Uterus (tissue), 4 donors: ENCODE results near the gene TMEM119. TPM values are rescaled to one million over a fixed set of nuclear protein-coding genes. Genes with fewer than 3 reads are reported as not detected.
"Not testable (repeated sequence)": the region's sequence is repeated elsewhere in the genome, so short reads cannot be mapped to it uniquely, and the experiment has no call there.

Source experiments
- DNase-seq, 2 donors: peaks; one replicate each; pipeline ENCODE4 v3.0.0-alpha.2; 2019 to 2020
- H3K27ac ChIP-seq, 2 donors: fragments of 200-600 bp; sonication (generic); 1 replicate in 1 of 2; 2 replicates in 1 of 2; pipeline ENCODE4 v1.5.1; 2016 to 2018
- H3K27me3 ChIP-seq, 2 donors: fragments of 200-600 bp; sonication (generic); one replicate each; pipeline ENCODE4 v1.5.1; 2018 to 2019; ENCODE audit warnings: control low read depth in 1 of 2
- H3K36me3 ChIP-seq, 2 donors: fragments of 200-600 bp; sonication (generic); one replicate each; pipeline ENCODE4 v1.5.1; 2019; ENCODE audit warnings: control low read depth in 1 of 2
- H3K4me1 ChIP-seq, 2 donors: fragments of 200-600 bp; sonication (generic); one replicate each; pipeline ENCODE4 v1.5.1; 2018 to 2019; ENCODE audit warnings: control low read depth in 1 of 2
- H3K4me3 ChIP-seq, 2 donors: fragments of 200-600 bp; sonication (generic); 1 replicate in 1 of 2; 2 replicates in 1 of 2; pipeline ENCODE4 v1.5.1; 2018 to 2019; ENCODE audit warnings: mild to moderate bottlenecking in 1 of 2
- H3K9me3 ChIP-seq, 2 donors: fragments of 200-600 bp; sonication (generic); one replicate each; pipeline ENCODE4 v1.5.1; 2019; ENCODE audit warnings: control low read depth in 1 of 2
- CTCF ChIP-seq, 4 experiments: fragments of 200-600 bp in 2 of 4; fragments of 450-650 bp in 2 of 4; sonication (generic) in 2 of 4; IDR thresholded peaks; one replicate each; pipeline ENCODE4 v1.5.1; 2016 to 2019; ENCODE audit warnings: antibody characterized with exemption in 4 of 4, mild to moderate bottlenecking in 2 of 4, moderate library complexity in 1 of 4
- POLR2A ChIP-seq, 2 donors: fragments of 450-650 bp; IDR thresholded peaks; one replicate each; pipeline ENCODE4 v1.6.1; 2016; ENCODE audit warnings: antibody characterized with exemption in 2 of 2, mild to moderate bottlenecking in 1 of 2, moderate library complexity in 1 of 2
- intact Hi-C: fragments of 100-400 bp; cut with DNase I; formaldehyde crosslinking; loops from one replicate; pipeline ENCODE4 v1.15.1; 2023; ENCODE audit warnings: low total_unique reads
- total RNA-seq, 4 donors: library from RNA; depleted of rRNA in 3 of 4; stranded (reverse); fragments of >200 nt in 3 of 4; gene quantifications; one replicate each; pipeline versions ENCODE4 v1.1.0 to v1.2.4, GENCODE V29; 2014 to 2023
- donor health status: DM: yes; HTN: yes; CAD: no.

TMEM119 gene
- total RNA-seq, 4 donors from 2014 or later = 9.1 to 102 (median 12.4) TPM

- Histone ChIP-seq H3K27me3 (no peaks in the 10 kb centered on the region), H3K4me1 (peaks cover 17% of the 10 kb centered on the region in 2 donors), H3K36me3 (no peaks in the 10 kb centered on the region), H3K9me3 (no peaks in the 10 kb centered on the region), H3K27ac (no peak overlapping the region), H3K4me3 (no peak overlapping the region)
- TF ChIP-seq CTCF (IDR thresholded peaks at IDR 0.05) (no peak), POLR2A (IDR thresholded peaks at IDR 0.05) (no peak)
- intact Hi-C loops = no loop called here
- DNase-seq = no peak
Observed at GRCh38 chr12:108633081-108633533, 35.2 kb upstream of the TMEM119 start.

GRCh38 chr12:108631261-108631660 is 33.4 kb upstream of the TMEM119 start:
- DNase-seq, H3K27ac ChIP-seq, H3K36me3 ChIP-seq, intact Hi-C loops, H3K4me3 ChIP-seq, H3K27me3 ChIP-seq, H3K9me3 ChIP-seq: not testable (repeated sequence)
- H3K4me1 ChIP-seq = peaks cover 12% of the 10 kb centered on the region in 2 donors

- H3K4me1 ChIP-seq = peaks cover 12% of the 10 kb centered on the region in 2 donors
Observed at GRCh38 chr12:108630481-108631207, 32.8 kb upstream of the TMEM119 start.

GRCh38 chr12:108629824-108630476 is 32.1 kb upstream of the TMEM119 start:
- peak overlapping the region; percentile 31 to 56 for H3K27ac ChIP-seq
- TF ChIP-seq CTCF (IDR thresholded peaks at IDR 0.05) = no peak
- TF ChIP-seq POLR2A (IDR thresholded peaks at IDR 0.05) = no peak

More at GRCh38 chr12:108630481-108631207, 32.8 kb upstream of the TMEM119 start:
- H3K9me3 ChIP-seq = no peaks in the 10 kb centered on the region
- H3K4me3 ChIP-seq = no peak overlapping the region
- no peak for DNase-seq
- intact Hi-C loops = no loop called here
- TF ChIP-seq CTCF (IDR thresholded peaks at IDR 0.05) (no peak), POLR2A (IDR thresholded peaks at IDR 0.05) (no peak)
- no peaks in the 10 kb centered on the region for H3K27me3 ChIP-seq
- H3K36me3 ChIP-seq = no peaks in the 10 kb centered on the region
- peak overlapping the region; percentile 31 to 56 for H3K27ac ChIP-seq

GRCh38 chr12:108629151-108629550 is 31.3 kb upstream of the TMEM119 start:
- intact Hi-C loops = no loop called here
- no peak overlapping the region for H3K4me3 ChIP-seq
- H3K4me1 ChIP-seq = peaks cover 12% of the 10 kb centered on the region in 2 donors
- H3K27ac ChIP-seq = peak overlapping the region; percentile 56 to 57
- H3K36me3 ChIP-seq = no peaks in the 10 kb centered on the region
- no peak for DNase-seq
- H3K27me3 ChIP-seq = no peaks in the 10 kb centered on the region
- no peaks in the 10 kb centered on the region for H3K9me3 ChIP-seq
- TF ChIP-seq POLR2A (IDR thresholded peaks at IDR 0.05) (no peak), CTCF (IDR thresholded peaks at IDR 0.05) (no peak)

More at GRCh38 chr12:108629824-108630476, 32.1 kb upstream of the TMEM119 start:
- no peaks in the 10 kb centered on the region for H3K27me3 ChIP-seq
- H3K4me1 ChIP-seq = peaks cover 12% of the 10 kb centered on the region in 2 donors
- H3K36me3 ChIP-seq = no peaks in the 10 kb centered on the region
- no peak overlapping the region for H3K4me3 ChIP-seq
- peak; percentile 63 to 77 for DNase-seq
- H3K9me3 ChIP-seq = no peaks in the 10 kb centered on the region
- intact Hi-C loops = no loop called here
